Hippocampal formation (tissue), 2 donors: ENCODE results near the gene LAMA4.

ENCODE experiments used
- DNase-seq, 2 donors: peaks; one replicate each; lab custom pipeline; 2025; lab: John Stamatoyannopoulos, UW

The LAMA4 gene

GRCh38 chr6:112190164-112190563, 64.2 kb downstream of the LAMA4 start:
- no peak for DNase-seq

DNA sequence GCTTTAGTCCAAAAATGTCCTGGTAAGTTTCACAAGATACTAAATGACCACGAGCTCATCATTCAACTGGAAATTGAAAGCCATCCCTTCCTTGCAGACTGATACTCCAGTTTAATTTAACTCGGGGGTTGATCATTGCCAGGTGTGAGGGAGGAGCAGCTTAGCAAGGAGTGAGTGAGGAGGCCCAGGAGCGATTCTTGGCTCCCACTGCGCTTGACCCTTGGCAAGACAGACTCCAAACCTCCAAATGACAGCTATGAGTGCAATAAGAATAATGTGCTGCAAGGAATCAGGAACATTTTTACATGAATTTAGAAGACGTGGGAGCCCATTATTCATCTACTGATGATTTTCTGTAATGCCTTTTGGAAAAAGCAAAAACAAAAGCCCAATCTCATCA, 64.9 kb downstream of the LAMA4 start:
- no peak for DNase-seq

DNA sequence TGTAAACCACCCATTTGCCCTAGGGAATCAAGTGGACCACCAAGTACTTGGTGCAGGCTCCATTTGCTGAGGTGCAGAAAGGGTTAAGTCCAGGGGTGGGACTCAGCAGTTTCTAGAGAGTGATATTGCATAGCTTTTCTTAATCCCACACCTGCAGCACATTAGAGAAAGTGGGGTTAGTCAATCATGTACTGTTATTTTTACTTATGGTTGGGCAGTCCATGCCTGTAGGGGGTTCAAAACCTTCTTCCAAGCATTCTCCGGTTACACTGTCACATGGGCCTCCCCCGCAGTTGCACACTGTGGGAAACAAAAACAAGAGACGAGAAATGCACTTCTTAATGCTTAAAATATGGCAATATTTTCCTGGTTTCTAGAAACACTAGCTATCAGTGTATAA, 65.5 kb downstream of the LAMA4 start:
- DNase-seq = no peak

GRCh38 chr6:112187736-112188135, 66.6 kb downstream of the LAMA4 start:
- no peak for DNase-seq

DNA sequence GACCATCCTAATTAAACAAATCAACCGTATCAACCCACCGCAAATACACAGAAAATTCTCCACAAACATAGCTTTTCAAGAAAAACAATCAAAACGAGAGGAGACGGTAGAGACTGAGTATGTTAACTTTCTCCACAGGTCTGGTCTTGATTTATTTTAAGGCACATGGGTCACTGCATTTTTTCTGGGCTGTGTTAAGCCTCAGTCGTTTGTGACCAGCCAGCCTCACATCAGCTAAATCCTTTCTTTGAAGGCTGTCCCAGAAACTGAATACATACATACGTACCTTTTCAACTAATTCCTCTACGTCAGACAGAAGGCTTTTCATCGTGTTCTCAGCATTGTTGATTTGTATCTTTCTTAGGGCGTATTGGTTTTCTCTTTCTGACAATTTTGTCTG, 69.4 kb downstream of the LAMA4 start:
- DNase-seq = no peak

GRCh38 chr6:112183271-112183671, 71.1 kb downstream of the LAMA4 start:
- no peak for DNase-seq

GRCh38 chr6:112181130-112181529, 73.2 kb downstream of the LAMA4 start:
- DNase-seq = no peak

GRCh38 chr6:112180095-112180820, 74.1 kb downstream of the LAMA4 start:
- DNase-seq = peak in 1 of 2 donors; percentile 89

- DNase-seq = no peak
Observed at GRCh38 chr6:112179631-112180030, 74.7 kb downstream of the LAMA4 start.

DNA sequence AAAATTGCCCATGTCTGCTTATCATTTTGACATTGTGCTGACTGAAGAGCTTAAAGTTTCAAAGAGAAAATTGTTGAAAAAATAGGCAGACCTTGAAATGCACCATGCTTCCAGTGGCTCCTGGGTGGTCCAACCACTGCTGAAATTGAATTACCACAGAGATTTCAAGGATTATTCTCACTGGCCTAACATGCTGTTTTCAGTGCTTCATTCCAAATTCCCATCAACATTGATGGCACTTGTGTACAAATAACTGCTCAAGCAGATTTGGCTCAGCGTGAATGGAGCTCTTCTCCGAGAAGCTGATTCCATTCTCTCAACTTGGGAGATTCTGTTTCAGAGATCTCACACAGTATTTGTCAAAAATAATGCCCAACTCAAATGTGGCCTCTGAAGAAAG, 75.5 kb downstream of the LAMA4 start:
- DNase-seq = no peak

- DNase-seq = no peak
Observed at GRCh38 chr6:112177092-112177491, 77.3 kb downstream of the LAMA4 start.

- DNase-seq = no peak
Observed at GRCh38 chr6:112176175-112176574, 78.2 kb downstream of the LAMA4 start.

DNA sequence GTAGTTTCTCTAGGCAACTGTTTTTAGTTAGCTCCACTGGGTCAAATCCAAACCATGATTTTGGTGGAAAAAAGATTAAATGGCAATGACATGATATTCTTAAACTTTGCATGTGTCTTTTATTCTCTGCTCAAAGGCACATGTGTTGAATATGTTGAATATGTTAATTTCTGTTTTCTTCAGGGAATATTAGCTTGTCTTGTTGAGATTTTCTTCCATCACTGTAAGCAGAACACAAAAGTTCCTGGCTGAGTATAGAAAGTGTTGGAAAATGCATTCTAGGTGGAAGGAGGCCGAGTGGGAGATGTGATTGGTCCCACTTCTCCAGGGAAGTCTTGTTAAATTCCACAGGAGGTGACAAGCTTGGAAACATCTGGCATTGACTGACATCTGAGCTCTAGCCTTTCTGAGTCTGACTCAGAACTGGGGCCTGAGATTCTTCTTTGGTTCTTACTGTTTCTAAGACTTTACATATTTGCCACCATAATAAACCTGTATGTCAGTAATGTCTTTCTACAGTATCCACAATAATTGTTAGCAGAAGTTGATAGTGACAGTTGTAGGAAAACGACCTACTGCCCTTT, 81.1 kb downstream of the LAMA4 start:
- no peak for DNase-seq

- no peak for DNase-seq
Observed at GRCh38 chr6:112172540-112172939, 81.8 kb downstream of the LAMA4 start.

DNA sequence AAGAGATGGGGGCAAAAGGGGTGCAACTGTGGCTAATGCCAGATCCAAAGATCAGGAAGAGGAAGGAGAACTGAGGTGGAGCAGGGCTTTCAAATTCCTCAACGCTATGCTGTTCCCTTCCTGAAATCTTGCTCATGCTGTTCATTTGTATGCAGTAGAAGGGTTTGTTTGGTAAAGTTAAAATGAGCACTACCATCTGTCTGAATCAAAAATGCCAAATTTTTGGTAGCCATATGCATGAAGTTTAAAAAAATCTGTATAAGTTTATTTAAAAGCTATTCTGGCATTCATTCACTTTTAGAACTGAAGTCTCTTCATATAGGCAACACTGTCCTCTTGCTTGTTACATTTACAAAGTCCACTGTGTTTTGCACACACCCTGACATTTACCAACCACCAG, 84.8 kb downstream of the LAMA4 start:
- peak in 1 of 2 donors; percentile 6 for DNase-seq

DNA sequence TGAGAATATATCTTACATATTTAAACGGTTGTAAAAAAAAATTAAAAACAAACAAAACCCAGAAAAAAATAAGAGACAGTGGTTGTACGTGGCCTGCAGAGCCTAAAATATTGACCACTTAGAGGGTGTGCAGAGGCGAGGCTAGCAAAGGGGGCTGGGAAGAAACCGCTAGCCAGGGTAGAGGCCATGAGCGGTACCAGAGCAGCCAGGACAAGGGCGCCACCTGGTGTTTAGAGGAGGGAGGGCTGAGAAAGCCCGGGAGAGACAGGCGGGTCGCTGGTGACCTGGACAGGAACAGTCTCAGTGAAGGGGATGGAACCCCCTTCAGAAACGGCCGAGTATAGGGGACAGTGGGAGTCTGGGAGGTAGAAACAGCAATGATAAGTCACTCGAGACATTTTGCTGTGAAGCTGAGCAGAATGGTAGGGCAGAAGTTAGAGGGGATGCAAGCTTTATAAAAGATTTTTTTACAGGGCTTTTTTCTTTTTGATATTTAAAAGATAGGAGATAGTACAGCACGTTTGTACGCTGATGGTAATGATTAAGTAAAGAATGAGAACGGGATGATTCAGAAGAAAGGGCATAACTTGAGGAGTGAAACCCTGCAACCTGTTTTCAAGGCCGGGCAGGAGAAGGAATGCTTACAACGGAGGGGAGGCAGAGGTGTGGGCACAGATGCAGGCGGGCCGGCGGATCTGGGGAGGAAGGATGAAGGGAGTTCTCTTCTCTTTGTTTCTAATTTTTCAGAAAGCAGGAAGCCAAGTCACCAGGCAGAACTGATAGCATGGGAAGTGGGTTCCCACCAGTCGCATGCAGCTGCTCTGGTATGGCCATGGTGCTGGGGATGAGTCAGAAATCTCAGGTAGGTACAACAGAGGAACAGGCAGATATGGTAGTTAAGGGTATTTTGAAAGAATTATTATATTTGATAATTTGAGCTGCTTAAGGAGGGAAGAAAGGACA, 90.8 kb downstream of the LAMA4 start:
- DNase-seq = peak in 1 of 2 donors; percentile 52

DNA sequence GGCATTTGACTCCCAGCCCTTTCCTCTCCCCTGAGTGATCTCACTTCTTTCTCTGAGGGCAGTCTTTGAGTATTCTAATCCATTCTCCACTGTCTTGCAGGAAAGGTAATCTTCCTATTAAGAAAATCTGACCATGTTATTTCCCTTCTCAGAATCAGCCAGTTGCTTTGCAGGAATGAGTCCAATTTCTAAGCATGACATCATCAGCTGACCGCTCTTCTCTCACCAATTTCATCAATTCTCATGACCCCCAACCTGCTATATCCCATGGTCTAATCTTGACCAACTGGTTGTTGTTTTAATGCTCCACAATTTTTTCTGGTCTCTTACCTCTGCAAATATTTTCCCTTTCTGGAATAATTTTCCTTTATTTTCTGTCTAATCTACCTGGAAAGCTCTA, 93.6 kb downstream of the LAMA4 start:
- DNase-seq = no peak

DNA sequence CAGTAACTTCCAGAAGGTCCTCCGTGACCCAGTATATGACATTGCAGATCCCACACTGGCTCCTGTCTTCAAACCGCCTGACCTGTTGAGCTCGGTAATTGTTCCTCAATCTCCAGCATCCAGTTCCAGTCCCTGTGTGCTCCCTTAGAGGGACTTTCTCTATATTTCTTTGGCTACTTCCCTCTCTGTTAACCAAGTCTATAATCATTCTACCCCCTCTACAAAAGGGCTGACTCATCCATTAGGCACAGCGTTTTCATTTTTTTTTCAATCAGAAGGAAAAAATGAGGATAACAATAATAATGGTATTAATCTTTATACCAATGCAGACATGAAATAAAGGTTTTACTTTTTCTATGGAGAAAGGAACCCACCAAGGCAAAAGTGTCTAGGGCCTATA, 97.7 kb downstream of the LAMA4 start:
- DNase-seq = no peak

- DNase-seq = no peak
Observed at GRCh38 chr6:112155886-112156285, 98.5 kb downstream of the LAMA4 start.

DNA sequence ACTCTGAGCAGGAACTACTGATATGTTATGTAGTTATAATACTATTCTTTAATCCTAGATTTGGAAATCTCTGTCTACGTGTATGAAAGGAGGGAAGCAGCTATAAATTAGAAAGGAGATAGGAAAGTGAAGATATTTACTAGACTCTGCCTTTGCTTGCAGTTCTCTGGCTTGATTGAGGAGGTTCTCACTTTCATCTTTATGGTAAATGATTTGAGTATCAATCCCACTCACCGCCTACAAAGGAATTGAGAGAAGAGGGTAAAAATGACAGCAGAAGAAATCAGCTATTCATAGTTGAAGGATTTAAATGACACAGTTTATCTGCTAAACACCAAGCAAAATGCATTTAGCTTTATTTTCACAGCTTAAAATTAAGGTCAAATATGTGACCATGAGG, 99.7 kb downstream of the LAMA4 start:
- no peak for DNase-seq

GRCh38 chr6:112153926-112154607, 100.3 kb downstream of the LAMA4 start:
- DNase-seq = no peak

DNA sequence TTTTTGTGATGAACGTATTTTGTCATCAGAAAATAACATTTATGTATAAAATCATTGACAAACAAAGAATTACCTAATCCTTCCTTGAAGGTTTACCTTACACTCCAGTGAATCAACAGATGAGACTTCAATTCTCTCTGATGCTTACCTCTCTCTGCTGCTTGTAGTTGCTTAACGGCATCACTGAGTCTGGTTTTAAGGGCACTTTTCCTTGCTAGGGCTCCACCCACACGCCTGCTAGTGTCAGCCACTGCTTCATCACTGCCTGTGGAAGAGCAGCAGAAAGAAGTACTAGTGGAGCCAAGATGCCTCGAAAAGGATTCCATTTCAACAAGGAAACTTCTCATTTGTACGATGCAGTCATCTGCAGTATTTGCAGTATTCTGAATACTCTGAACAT, 104.0 kb downstream of the LAMA4 start:
- no peak for DNase-seq
